ENCODE measurements around the gene SYT5.

The SYT5 gene

DNA sequence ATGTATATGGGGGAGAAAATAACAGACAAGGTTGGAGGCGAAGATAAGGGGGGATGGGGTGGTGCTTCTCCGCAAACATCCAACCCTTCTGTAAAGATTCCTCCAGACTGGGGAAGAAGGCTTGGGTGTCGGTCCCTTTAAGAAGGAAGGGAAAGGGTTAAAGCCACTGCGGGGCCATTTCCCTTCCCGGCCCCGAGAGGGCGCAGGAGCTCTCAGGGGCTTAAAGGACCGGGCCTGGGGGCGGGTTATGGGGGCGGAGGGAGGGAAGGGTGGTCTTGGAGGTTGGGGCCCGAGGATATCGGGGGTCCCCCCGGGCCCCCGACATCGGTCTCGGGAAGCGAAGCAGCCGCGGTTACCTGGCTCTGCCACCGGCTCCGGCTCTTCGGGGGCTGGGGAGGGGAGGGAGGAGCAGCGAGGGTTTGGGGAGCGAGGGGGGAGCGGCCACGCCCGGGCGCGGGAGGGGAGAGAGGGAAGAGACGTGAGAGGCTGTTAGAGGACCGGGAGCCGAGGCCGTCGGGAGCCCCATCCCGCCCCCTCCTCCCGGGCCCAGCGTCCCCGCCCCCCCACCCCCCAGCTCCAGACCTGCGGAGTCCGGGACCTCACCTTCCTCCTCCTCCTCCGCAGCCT lies 33.9 kb downstream of the SYT5 start:
- DNase-seq, result no peak
- Histone ChIP-seq H3K4me3 (ENCODE audit: insufficient read depth, low read depth, low read length, poor library complexity, severe bottlenecking) (no peak overlapping the region), H3K27ac (ENCODE audit: insufficient read depth, low read length, poor library complexity, severe bottlenecking) (no peak overlapping the region), H3K9me3 (ENCODE audit: control insufficient read depth, low read length) (no peaks in the 10 kb centered on the region), H3K4me1 (ENCODE audit: control insufficient read depth, insufficient read depth, low read length, poor library complexity, severe bottlenecking) (peaks cover 8% of the 10 kb centered on the region), H3K36me3 (ENCODE audit: control insufficient read depth, insufficient read depth, low read length) (no peaks in the 10 kb centered on the region), H3K27me3 (replicated peaks; ENCODE audit: control insufficient read depth, insufficient read depth, low read length, poor library complexity, severe bottlenecking) (peaks cover 38% of the 10 kb centered on the region)

DNA sequence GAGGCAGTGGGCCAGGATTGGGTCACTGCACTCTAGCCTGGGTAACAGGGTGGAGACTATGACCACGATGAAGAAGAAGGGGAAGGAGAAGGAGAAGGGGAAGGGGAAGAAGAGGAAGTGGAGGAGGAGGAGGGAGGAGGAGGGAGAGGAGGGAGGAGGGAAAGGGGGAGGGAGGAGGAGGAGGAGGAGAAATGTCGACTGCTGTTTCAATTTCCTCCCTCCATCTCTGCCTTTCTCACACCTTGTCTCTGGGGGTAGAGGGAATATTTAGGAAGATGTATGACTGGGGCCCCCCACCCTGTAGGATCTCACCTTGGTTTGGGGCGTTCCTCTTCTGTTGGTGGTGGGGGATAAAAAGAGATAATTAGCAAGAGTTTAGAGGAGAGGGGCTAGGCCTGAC lies 34.9 kb downstream of the SYT5 start:
- Histone ChIP-seq H3K9me3 (ENCODE audit: control insufficient read depth, low read length) (no peaks in the 10 kb centered on the region), H3K4me3 (ENCODE audit: insufficient read depth, low read depth, low read length, poor library complexity, severe bottlenecking) (no peak overlapping the region), H3K4me1 (ENCODE audit: control insufficient read depth, insufficient read depth, low read length, poor library complexity, severe bottlenecking) (peaks cover 12% of the 10 kb centered on the region), H3K36me3 (ENCODE audit: control insufficient read depth, insufficient read depth, low read length) (no peaks in the 10 kb centered on the region), H3K27ac (ENCODE audit: insufficient read depth, low read length, poor library complexity, severe bottlenecking) (no peak overlapping the region), H3K27me3 (replicated peaks; ENCODE audit: control insufficient read depth, insufficient read depth, low read length, poor library complexity, severe bottlenecking) (peaks cover 43% of the 10 kb centered on the region)
- DNase-seq, result no peak

DNA sequence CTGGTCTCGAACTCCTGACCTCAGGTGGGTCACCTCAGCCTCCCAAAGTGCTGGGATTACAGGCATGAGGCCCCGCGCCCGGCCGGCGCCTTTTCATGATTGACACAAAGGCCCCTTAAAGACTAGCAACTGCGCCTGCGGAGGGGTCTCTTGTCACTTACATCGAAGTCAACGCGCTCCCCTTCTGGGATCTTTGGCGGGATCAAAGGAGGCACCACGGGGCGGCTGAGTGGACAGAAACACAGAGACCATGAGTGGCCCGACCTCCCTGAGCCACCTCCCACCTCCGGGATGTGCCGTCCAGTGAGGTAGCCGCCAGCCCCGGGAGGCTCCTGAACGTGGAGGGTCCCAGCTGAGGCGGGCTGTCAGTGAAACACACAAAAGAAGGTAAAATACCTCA lies 38.4 kb downstream of the SYT5 start:
- H3K9me3 ChIP-seq (ENCODE audit: control insufficient read depth, low read length), result no peaks in the 10 kb centered on the region
- H3K4me3 ChIP-seq (ENCODE audit: insufficient read depth, low read depth, low read length, poor library complexity, severe bottlenecking), result no peak overlapping the region
- no peaks in the 10 kb centered on the region for H3K36me3 ChIP-seq (ENCODE audit: control insufficient read depth, insufficient read depth, low read length)
- no peak for DNase-seq
- peaks cover 37% of the 10 kb centered on the region for H3K27me3 ChIP-seq (replicated peaks; ENCODE audit: control insufficient read depth, insufficient read depth, low read length, poor library complexity, severe bottlenecking)
- peaks cover 9% of the 10 kb centered on the region for H3K4me1 ChIP-seq (ENCODE audit: control insufficient read depth, insufficient read depth, low read length, poor library complexity, severe bottlenecking)
- H3K27ac ChIP-seq (ENCODE audit: insufficient read depth, low read length, poor library complexity, severe bottlenecking), result no peak overlapping the region

DNA sequence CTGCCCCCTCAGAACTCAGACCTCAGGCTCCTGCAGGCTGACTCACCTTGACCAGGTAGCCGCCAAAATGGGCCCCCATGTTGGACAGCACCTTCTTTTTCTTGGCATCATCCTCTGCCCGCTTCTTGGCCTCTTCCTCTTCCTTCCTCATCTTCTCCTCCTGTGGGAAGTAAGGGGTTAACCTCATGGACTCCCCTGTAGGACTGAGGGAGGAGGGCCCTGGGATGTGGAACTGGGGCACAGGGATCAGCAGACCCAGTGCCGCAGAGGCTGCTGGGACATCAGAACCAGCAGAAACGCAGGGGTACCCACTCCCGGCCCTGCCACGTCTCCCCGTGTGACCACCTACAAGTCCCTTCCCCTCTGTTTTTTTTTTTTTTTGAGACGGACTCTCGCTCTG lies 42.2 kb downstream of the SYT5 start:
- DNase-seq, result no peak
- Histone ChIP-seq H3K4me1 (ENCODE audit: control insufficient read depth, insufficient read depth, low read length, poor library complexity, severe bottlenecking) (peaks cover 4% of the 10 kb centered on the region), H3K9me3 (ENCODE audit: control insufficient read depth, low read length) (no peaks in the 10 kb centered on the region), H3K4me3 (ENCODE audit: insufficient read depth, low read depth, low read length, poor library complexity, severe bottlenecking) (no peak overlapping the region), H3K27ac (ENCODE audit: insufficient read depth, low read length, poor library complexity, severe bottlenecking) (no peak overlapping the region), H3K27me3 (replicated peaks; ENCODE audit: control insufficient read depth, insufficient read depth, low read length, poor library complexity, severe bottlenecking) (peaks cover 6% of the 10 kb centered on the region), H3K36me3 (ENCODE audit: control insufficient read depth, insufficient read depth, low read length) (no peaks in the 10 kb centered on the region)

DNA sequence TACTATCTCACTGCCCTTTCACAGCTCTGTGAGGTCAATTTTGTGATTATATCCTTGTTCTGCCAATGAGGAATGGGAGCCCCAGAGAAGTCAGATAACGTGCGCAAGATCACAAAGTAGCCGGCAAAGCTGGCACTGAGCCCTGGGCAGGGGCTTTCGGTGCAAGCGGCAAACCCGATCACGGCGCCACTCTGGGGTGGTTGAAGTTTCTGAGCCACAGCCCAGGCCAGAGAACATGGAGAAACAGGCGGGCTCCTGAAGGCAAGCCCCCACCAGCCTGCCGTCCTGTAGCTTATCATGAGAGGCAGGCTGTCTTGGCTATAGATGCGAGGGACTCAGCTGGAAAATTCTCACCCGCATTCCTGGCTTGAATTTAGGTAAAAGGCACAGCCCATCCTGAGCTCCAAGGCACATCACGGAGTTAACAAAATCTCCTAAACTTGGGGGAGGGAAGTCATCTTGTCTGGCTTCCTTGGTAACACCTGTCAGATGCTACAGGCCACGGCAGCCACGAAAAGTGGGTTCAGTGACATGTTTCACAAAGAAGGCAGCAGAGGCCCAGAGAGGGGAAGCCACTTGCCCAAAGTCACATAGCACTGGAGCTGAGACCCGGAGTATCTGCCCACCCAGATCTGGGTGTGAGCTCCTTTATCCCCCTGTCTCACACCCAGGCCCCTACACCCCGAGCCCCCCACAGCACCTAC lies 43.5 kb downstream of the SYT5 start:
- H3K27me3 ChIP-seq (replicated peaks; ENCODE audit: control insufficient read depth, insufficient read depth, low read length, poor library complexity, severe bottlenecking), result peaks cover 6% of the 10 kb centered on the region
- no peak overlapping the region for H3K4me3 ChIP-seq (ENCODE audit: insufficient read depth, low read depth, low read length, poor library complexity, severe bottlenecking)
- H3K36me3 ChIP-seq (ENCODE audit: control insufficient read depth, insufficient read depth, low read length), result no peaks in the 10 kb centered on the region
- H3K27ac ChIP-seq (ENCODE audit: insufficient read depth, low read length, poor library complexity, severe bottlenecking), result no peak overlapping the region
- peaks cover 4% of the 10 kb centered on the region for H3K4me1 ChIP-seq (ENCODE audit: control insufficient read depth, insufficient read depth, low read length, poor library complexity, severe bottlenecking)
- no peaks in the 10 kb centered on the region for H3K9me3 ChIP-seq (ENCODE audit: control insufficient read depth, low read length)
- DNase-seq, result no peak

DNA sequence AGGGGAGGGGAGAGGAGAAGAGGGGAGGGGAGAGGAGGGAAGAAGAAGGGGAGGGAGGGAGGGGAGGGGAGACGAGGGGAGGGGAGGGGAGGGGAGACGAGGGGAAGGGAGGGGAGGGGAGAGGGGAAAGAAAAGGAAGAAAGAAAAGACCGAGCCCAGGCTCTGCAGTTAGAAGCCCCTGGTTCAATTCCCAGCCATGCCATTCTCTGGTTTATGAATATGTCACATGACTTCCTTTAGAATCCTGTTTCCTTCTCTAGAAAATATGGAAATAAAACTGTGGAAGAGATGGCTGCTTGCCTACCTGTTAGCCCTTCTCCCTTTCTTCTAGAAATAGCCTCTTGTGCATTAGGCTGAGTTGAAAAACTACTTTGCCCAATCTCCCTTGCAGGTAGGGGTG lies 45.4 kb downstream of the SYT5 start:
- no peak overlapping the region for H3K27ac ChIP-seq (ENCODE audit: insufficient read depth, low read length, poor library complexity, severe bottlenecking)
- H3K27me3 ChIP-seq (replicated peaks; ENCODE audit: control insufficient read depth, insufficient read depth, low read length, poor library complexity, severe bottlenecking), result no peaks in the 10 kb centered on the region
- H3K9me3 ChIP-seq (ENCODE audit: control insufficient read depth, low read length), result no peaks in the 10 kb centered on the region
- no peaks in the 10 kb centered on the region for H3K4me1 ChIP-seq (ENCODE audit: control insufficient read depth, insufficient read depth, low read length, poor library complexity, severe bottlenecking)
- no peak overlapping the region for H3K4me3 ChIP-seq (ENCODE audit: insufficient read depth, low read depth, low read length, poor library complexity, severe bottlenecking)
- no peak for DNase-seq
- H3K36me3 ChIP-seq (ENCODE audit: control insufficient read depth, insufficient read depth, low read length), result no peaks in the 10 kb centered on the region

DNA sequence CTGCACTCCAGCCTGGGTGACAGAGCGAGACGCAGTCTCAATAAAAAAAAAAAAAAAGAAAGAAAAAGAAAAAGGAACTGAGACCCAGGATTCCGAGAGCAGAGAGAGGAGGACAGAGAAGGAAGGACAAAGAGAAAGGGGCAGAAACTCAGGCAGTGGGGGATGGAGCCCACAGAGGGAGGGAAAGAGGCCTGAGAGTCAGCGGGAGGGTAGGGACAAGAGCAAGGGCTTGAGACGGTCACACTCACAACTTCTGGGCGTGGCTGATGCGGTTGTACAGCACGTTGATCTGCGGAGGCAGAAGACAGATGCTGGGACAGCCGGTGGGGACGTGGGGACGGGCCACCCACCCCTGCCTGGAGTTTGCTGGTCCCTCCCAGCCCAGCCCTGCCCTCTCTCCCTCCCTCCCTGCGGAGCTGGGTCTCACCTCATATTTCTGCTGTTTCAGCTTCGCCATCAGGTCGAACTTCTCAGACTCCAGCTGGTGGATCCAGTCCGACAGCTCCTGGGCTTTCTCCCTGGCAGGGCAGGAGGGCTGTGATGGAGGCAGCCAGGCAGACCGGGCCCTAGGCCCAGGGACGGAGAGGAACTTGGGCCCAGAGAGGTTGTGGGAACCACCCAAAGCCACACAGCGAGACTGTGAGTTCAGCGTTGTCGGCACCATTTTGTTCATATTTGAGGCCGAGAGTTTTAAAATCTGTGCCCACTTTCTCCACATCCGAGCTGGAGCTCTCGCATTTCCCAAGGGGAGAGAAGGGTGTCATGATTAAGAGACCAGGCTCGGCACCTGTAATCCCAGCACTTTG lies 46.2 kb downstream of the SYT5 start:
- Histone ChIP-seq H3K27ac (ENCODE audit: insufficient read depth, low read length, poor library complexity, severe bottlenecking) (no peak overlapping the region), H3K9me3 (ENCODE audit: control insufficient read depth, low read length) (no peaks in the 10 kb centered on the region), H3K36me3 (ENCODE audit: control insufficient read depth, insufficient read depth, low read length) (no peaks in the 10 kb centered on the region), H3K4me3 (ENCODE audit: insufficient read depth, low read depth, low read length, poor library complexity, severe bottlenecking) (no peak overlapping the region), H3K27me3 (replicated peaks; ENCODE audit: control insufficient read depth, insufficient read depth, low read length, poor library complexity, severe bottlenecking) (no peaks in the 10 kb centered on the region), H3K4me1 (ENCODE audit: control insufficient read depth, insufficient read depth, low read length, poor library complexity, severe bottlenecking) (no peaks in the 10 kb centered on the region)
- DNase-seq, result no peak

DNA sequence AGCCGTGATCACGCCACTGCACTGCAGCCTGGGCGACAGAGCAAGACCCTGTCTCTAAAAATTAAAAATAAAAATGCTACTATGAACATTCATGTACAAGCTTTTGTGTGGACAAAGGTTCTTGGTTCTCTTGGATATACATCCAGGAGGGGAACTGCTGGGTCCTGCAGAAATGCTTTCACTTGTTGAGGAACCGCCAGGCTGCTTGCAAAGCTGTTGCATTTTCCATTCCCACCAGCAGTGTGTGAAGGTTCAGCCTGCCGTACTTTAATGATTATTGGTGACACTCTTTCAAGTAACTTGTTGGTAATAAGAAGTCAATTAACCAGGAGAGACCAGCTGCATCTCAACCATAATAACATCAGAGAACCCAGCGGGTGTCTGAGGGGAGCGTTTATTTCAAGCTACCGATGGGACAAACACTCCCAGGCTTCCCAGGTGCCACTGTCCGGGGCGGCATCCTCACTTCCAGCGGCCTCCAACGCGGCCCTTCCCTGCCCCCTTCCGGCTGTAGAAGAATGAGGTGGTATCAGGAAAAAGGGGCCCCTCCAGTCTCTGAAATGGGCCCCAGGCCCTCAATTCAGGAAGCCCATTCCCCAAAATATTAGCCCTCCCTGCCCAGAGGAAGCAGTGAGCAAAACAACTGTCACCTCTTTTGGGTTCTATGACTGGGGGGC lies 47.5 kb downstream of the SYT5 start:
- no peak overlapping the region for H3K4me3 ChIP-seq (ENCODE audit: insufficient read depth, low read depth, low read length, poor library complexity, severe bottlenecking)
- H3K9me3 ChIP-seq (ENCODE audit: control insufficient read depth, low read length), result no peaks in the 10 kb centered on the region
- no peak overlapping the region for H3K27ac ChIP-seq (ENCODE audit: insufficient read depth, low read length, poor library complexity, severe bottlenecking)
- DNase-seq, result no peak
- H3K36me3 ChIP-seq (ENCODE audit: control insufficient read depth, insufficient read depth, low read length), result no peaks in the 10 kb centered on the region
- no peaks in the 10 kb centered on the region for H3K27me3 ChIP-seq (replicated peaks; ENCODE audit: control insufficient read depth, insufficient read depth, low read length, poor library complexity, severe bottlenecking)
- H3K4me1 ChIP-seq (ENCODE audit: control insufficient read depth, insufficient read depth, low read length, poor library complexity, severe bottlenecking), result no peaks in the 10 kb centered on the region

DNA sequence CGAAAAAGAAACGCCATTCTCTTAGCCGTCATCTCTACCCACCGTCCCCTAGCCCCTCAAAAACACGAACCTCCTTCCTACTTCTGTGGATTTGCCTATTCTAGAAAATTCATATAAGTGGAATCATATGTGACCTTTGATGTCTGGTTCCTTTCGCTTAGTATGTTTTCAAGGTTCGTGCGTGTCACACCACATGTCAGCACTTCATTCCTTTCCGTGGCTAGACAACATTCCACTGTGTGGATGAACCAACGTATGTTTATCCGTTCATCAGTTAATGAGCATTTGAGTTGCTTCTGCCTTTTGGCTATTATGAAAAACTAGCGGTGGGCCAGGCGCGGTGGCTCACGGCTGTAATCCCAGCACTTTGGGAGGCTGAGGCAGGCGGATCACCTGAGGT lies 48.7 kb downstream of the SYT5 start:
- no peak for DNase-seq
- no peaks in the 10 kb centered on the region for H3K9me3 ChIP-seq (ENCODE audit: control insufficient read depth, low read length)
- no peaks in the 10 kb centered on the region for H3K36me3 ChIP-seq (ENCODE audit: control insufficient read depth, insufficient read depth, low read length)
- H3K4me3 ChIP-seq (ENCODE audit: insufficient read depth, low read depth, low read length, poor library complexity, severe bottlenecking), result no peak overlapping the region
- no peak overlapping the region for H3K27ac ChIP-seq (ENCODE audit: insufficient read depth, low read length, poor library complexity, severe bottlenecking)
- no peaks in the 10 kb centered on the region for H3K27me3 ChIP-seq (replicated peaks; ENCODE audit: control insufficient read depth, insufficient read depth, low read length, poor library complexity, severe bottlenecking)
- H3K4me1 ChIP-seq (ENCODE audit: control insufficient read depth, insufficient read depth, low read length, poor library complexity, severe bottlenecking), result no peaks in the 10 kb centered on the region
